GM19324 (cell line): ENCODE data around the gene GATA5.

Experiments used
- ATAC-seq: cut with Tn5 transposase; IDR thresholded peaks from one replicate; pipeline ENCODE4 v1.9.1; 2021; ENCODE audit warnings: mild to moderate bottlenecking, moderate library complexity; ENCODE audit not compliant: unreplicated experiment, low FRiP score

GATA5 gene

DNA sequence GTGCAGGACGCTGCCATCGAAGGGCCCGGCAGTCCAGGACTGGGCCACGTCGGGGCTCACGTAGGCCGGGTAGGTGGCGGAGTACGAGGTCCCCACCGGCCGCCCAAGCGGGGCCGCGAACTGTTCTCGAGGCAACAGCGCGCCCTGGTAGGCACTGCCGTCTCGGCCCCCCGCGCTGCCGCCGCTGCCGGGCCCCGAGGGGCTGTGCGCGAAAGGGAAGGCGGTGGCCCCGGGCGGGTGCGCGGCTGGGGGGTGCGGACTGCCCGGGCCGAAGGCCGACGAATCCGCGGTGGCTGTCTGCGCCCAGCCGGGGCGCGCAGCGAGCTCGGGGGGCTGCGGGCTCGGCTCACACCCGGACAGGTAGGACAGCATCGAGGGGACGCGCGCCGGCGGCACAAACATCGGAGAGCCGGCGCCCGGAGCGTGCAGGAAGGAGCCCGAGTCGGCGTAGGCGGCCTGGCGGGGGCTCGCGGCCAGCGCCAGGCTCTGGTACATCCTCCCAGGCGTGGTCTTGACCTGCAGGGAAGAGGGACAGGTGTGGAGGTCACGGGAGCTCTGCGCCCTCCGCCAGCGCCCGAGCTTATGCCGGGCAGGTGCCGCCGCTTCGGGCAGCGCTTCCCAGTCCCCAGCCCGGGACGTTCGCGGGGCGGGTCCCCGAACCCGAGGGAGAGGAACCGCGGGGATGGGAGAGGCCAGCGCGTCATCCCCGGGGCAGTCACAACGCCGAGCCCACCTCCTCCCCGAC is 596 bp downstream of the GATA5 start:
- no peak for ATAC-seq

DNA sequence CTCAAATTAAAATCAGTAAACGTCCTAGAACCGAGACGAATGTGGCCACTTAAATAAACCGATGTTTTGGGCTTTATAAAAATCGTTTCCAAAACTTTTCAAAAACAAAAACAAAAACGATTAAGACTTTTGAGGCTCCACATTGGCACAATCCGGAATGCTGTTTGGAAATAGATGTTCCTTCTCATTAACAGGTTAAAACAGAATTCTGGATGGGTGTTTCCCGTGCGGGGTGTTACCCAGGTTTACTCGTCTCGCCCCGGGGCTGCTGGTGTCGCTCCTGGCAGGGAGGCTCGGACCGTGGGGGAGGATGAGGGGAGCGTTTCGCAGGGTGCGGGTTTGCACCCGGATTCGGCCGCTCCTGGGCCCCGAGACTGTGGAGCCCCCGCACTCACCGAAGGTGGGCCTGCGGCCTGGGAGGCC is 1.2 kb downstream of the GATA5 start:
- no peak for ATAC-seq

DNA sequence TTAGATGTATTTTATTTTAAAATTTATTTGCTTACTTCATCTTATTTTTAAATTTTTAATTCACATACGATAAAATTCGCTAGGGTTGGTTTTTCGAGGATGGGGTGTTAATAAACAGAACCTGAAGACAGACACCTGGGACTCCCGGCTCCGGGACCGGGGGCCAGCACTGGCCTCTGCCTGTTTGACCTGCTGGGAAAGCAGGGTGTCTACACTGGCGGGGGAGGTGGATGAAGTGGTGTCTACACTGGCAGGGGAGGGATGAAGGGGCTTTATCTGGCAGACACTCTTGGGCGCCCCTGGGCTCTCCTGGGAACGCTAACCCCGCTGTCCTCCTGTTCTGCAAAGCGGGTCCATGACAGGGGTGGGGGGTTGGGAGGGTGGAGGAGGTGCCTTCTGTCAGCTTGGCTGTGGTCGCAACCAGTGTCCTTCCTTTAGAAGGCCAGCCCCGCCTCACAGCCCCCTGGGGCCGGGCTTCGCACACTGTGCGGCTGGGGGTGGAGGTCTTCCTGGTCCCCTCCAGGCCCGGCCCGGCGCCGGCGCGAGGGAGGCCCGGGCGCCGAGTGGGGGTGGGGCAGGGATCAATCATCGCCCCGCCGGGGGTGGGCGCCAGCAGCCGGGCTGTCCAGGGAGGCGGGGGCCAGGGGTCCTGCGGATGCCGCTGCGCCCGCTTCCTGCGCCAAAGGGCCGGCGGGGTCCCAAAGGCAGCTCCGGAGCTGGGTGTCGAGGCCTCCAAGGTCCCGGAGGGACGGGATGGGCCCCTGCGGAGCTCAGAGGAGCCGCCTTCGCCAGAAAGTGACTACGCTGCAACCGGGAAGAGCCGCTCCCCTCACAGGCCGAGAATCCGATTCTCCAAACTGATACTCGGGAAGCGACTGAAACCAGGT is 1.8 kb downstream of the GATA5 start:
- no peak for ATAC-seq

GRCh38 chr20:62472941-62473585 is 2.7 kb downstream of the GATA5 start:
- no peak for ATAC-seq

GRCh38 chr20:62472138-62472940 is 3.5 kb downstream of the GATA5 start:
- ATAC-seq, result no peak

- no peak for ATAC-seq
Measured at GRCh38 chr20:62470459-62470858, 5.3 kb downstream of the GATA5 start.

DNA sequence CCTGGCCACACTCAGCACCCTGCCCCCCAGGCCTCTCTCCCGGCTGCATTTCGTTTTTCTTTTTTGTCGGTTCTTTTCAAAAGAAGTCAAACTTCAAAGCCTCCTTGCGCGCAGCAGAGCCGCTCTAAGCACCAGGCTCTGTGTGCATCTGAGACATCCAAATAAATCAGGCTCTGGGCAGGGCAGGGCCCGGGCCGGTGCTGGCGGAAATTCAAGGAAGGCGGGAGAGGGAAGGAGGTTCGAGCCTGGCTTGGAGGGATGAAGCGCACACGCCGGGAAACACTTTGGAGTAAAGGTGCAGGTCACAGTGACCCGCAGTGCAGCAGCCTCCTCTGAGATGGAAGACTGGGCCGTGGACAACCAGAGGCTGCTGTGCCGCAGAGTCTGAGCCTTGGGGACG is 5.8 kb downstream of the GATA5 start:
- ATAC-seq, result no peak

- no peak for ATAC-seq
Measured at GRCh38 chr20:62469352-62469751, 6.4 kb downstream of the GATA5 start.

- no peak for ATAC-seq
Measured at GRCh38 chr20:62466806-62467537, 8.8 kb downstream of the GATA5 start.

DNA sequence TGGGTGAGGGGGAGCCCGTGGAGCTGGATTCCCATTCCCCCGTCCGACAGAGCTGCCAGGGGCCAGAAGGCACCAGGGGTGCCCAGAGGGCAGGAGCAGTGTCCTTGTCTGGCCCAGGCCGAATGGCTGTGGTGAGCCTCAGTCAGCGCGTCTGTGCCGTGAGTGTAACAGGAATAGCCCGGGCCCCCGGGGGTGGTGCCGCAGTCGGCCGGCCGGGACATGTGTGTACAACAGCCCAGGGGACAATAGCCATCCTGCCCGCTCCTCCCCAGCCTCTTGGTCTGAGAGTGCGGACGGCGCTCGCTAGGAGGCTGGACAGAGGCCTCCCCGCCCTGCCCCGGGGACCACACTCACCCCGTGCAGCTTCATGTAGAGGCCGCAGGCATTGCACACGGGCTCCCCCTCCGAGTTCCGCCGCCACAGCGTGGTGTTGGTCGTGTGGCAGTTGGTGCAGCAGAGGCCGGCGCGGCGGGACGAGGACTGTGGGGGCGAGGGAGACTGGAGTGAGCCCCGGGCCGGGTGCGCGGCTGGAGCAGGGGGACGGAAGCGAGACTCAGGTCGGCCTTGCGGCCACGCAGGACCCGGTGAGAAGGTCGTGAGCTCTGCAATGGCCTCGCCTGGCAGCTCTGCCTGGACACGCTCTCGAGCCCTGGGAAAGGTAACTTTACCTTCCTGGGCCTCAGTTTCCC is 9.6 kb downstream of the GATA5 start:
- ATAC-seq, result no peak

DNA sequence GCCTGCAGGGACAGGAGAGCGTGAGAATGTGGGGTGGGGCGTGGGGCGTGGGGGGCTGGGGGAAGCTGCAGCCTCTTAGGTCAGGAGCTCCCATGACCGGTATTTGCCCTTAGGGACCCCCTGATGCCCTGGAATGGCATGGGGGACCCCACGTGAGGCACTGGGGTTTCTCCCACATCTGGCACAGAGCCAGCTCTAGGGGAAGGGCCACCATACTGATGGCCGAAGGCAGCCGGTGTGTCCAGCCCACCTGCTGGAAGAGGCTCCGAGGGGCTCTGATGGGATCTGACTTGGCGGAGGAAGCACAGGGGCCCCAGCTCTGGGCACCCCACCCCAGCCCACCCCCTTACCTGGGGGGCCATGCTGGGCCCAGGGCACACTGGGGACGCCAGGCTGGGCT is 10.8 kb downstream of the GATA5 start:
- no peak for ATAC-seq

- ATAC-seq, result no peak
Measured at GRCh38 chr20:62464425-62464770, 11.4 kb downstream of the GATA5 start.

- ATAC-seq, result no peak
Measured at GRCh38 chr20:62463651-62464424, 12.0 kb downstream of the GATA5 start.

DNA sequence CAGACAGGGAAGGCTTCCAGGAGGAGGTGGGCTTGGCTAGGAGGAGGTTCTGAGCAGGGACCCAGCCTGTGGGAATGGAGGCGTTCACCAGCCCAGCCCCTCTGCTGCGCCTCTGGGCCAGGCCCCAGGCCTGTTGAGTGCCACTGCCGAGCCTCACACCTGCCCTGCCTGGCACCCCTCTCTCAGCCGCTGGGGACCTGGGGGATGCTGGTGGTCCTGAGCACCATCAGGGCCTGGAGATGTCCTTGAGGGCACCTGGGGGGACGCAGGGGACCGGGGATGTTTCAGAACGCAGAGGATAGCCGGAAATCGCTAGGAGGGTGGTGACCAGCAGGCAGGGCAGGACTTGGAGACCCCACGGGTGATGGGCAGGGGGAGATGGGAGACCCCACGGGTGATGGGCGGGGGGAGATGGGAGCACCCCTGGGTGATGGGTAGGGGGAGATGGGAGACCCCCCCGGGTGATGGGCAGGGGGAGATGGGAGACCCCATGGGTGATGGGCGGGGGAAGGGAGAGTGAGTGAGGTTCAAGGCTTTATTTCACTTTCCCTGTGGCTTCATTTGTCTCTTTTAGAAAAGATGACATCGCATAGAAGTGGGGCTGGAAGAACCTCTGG is 12.7 kb downstream of the GATA5 start:
- no peak for ATAC-seq

DNA sequence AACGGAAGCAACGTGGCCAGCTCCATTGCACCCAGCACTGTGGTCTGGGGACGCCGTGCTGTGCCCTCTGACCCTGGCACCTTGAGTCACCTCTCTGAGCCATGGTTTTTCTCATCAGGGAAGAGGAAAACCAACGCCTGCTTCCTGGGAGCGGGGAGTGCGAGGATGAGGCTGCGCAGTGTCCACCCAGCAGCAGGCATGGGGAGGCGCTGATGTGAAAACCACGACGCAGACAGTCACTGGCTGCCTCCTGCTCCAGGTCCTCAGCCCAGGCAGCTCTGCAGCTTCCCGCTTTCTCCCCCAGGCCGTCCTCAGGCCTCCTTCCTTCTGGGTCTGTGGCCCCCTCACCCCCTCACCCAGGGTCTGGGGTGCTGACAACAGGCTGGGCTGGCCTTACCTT is 14.0 kb downstream of the GATA5 start:
- ATAC-seq, result no peak

- ATAC-seq, result no peak
Measured at GRCh38 chr20:62461157-62461556, 14.6 kb downstream of the GATA5 start.

GRCh38 chr20:62460678-62461077 is 15.1 kb downstream of the GATA5 start:
- ATAC-seq, result no peak

- no peak for ATAC-seq
Measured at GRCh38 chr20:62459488-62459887, 16.3 kb downstream of the GATA5 start.
